T-cell (primary cell): Measurements from ENCODE around the gene FOXM1. TPM values are rescaled to one million over a fixed set of nuclear protein-coding genes. Genes with fewer than 3 reads are reported as not detected.

ENCODE experiments used
- ATAC-seq, 4 experiments: fragments of 200-7000 bp in 3 of 4; fragments of 150-1000 bp in 1 of 4; cut with Tn5 transposase; replicated peaks in 1 of 4; 1 replicate in 3 of 4; 2 replicates in 1 of 4; pipeline ENCODE4 v1.10.0; 2021; ENCODE audit warnings: moderate library complexity in 3 of 4, mild to moderate bottlenecking in 2 of 4, moderate number of reproducible peaks in 1 of 4
- CTCF ChIA-PET, 2 donors: fragments of 300-600 bp; sonication (Branson Sonifier 250); formaldehyde crosslinking; loops; one replicate each; lab custom pipeline; 2022; ENCODE audit warnings: antibody characterized with exemption in 2 of 2; lab: Charles Lee
- POLR2A ChIA-PET, 2 donors: fragments of 300-600 bp; sonication (Branson Sonifier 250); formaldehyde crosslinking; loops; one replicate each; lab custom pipeline; 2022; ENCODE audit warnings: antibody characterized with exemption in 2 of 2; lab: Charles Lee
- DNase-seq, 35 experiments: peaks; one replicate each; pipeline versions ENCODE4 v3.0.0 to v3.0.0-alpha.2; 2013 to 2023
- H3K27ac ChIP-seq: one replicate; pipeline ENCODE4 v1.5.1; 2013; ENCODE audit warnings: low read length
- H3K27me3 ChIP-seq, 2 experiments: replicated peaks in 1 of 2; 1 replicate in 1 of 2; 2 replicates in 1 of 2; pipeline versions ENCODE4 v1.6.1 to v1.7.0; 2013; ENCODE audit warnings: low read length in 1 of 2, mixed read lengths in 1 of 2; ENCODE audit not compliant: control insufficient read depth in 2 of 2, insufficient read depth in 2 of 2; ENCODE audit errors: extremely low read depth in 1 of 2
- H3K36me3 ChIP-seq, 2 donors: 1 replicate in 1 of 2; 2 replicates in 1 of 2; pipeline versions ENCODE4 v1.6.1 to v1.7.0; 2013; ENCODE audit warnings: low read length in 1 of 2; ENCODE audit not compliant: control insufficient read depth in 2 of 2, insufficient read depth in 1 of 2; ENCODE audit errors: extremely low read depth in 1 of 2
- H3K4me1 ChIP-seq, 2 experiments: 1 replicate in 1 of 2; 2 replicates in 1 of 2; pipeline versions ENCODE4 v1.6.1 to v1.7.0; 2013; ENCODE audit warnings: low read length in 2 of 2, mixed read lengths in 1 of 2; ENCODE audit not compliant: insufficient read depth in 2 of 2, control insufficient read depth in 1 of 2; ENCODE audit errors: extremely low read depth in 1 of 2
- H3K4me3 ChIP-seq, 2 donors: 1 replicate in 1 of 2; 2 replicates in 1 of 2; pipeline versions ENCODE4 v1.5.1 to v1.7.0; 2013; ENCODE audit warnings: mild to moderate bottlenecking in 2 of 2, low read length in 1 of 2, moderate library complexity in 1 of 2; ENCODE audit not compliant: control insufficient read depth in 1 of 2; ENCODE audit errors: extremely low read depth in 1 of 2
- H3K9me3 ChIP-seq: 2 replicates; pipeline ENCODE4 v1.7.0; 2013
- H3K27ac Mint-ChIP-seq, 2 donors: one replicate each; pipeline ENCODE4 v1.8.0; 2020 to 2021; ENCODE audit warnings: mild to moderate bottlenecking in 2 of 2, mixed read lengths in 2 of 2
- H3K27me3 Mint-ChIP-seq, 2 donors: one replicate each; pipeline ENCODE4 v1.8.0; 2021 to 2022; ENCODE audit warnings: mixed read lengths in 2 of 2
- H3K36me3 Mint-ChIP-seq: one replicate; pipeline ENCODE4 v1.8.0; 2021; ENCODE audit warnings: mixed read lengths
- H3K4me1 Mint-ChIP-seq, 3 donors: one replicate each; pipeline ENCODE4 v1.8.0; 2020 to 2022; ENCODE audit warnings: mixed read lengths in 3 of 3, mild to moderate bottlenecking in 1 of 3
- H3K4me3 Mint-ChIP-seq, 3 donors: one replicate each; pipeline ENCODE4 v1.8.0; 2020 to 2022; ENCODE audit warnings: mild to moderate bottlenecking in 3 of 3, mixed read lengths in 3 of 3, moderate library complexity in 3 of 3
- H3K9me3 Mint-ChIP-seq, 3 donors: one replicate each; pipeline ENCODE4 v1.8.0; 2020 to 2022; ENCODE audit warnings: mixed read lengths in 3 of 3
- WGBS: methylation state at CpG from one replicate; pipeline ENCODE4 v1.1.5; 2013; ENCODE audit warnings: missing lambda C conversion rate; ENCODE audit not compliant: insufficient coverage; 5-methylcytosine and 5-hydroxymethylcytosine counted together
- total RNA-seq, 35 experiments: library from RNA in 6 of 35; stranded (reverse) in 6 of 35; fragments of 120-200 nt in 1 of 35; gene quantifications; one replicate each; pipeline versions ENCODE4 v1.2.1 to v1.2.4 and lab custom pipeline; 2013 to 2026

Gene FOXM1
- total RNA-seq, 5 donors from 2014 or later (not counting 1 experiment from before 2014, with no cell fraction given), result 0.82 to 1.6 (median 1.1) TPM

DNA sequence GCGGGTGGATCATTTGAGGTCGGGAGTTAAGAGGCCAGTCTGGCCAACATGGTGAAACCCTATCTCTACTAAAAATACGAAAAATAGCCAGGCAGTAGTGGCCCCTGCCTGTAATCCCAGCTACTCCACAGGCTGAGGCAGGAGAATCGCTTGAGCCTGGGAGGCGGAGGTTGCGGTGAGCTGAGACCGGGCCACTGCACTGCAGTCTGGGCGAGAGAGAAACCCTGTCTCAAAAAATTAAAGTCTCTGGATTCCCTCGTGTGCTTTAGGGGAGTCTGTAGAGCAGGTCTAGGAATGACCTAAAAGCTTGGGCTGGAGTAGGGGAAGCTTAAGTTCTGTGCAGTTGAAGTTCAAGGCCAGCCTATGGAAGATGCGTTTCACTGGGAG, 13.0 kb upstream of the FOXM1 start:
- Histone ChIP-seq H3K27ac (peak overlapping the region; percentile 70), H3K36me3 (peaks cover 3 to 6% of the 10 kb centered on the region in 2 donors), H3K27me3 (no peaks in the 10 kb centered on the region), H3K4me3 (peak overlapping the region; percentile 19 to 87), H3K4me1 (peaks cover 0 to 17% of the 10 kb centered on the region in 2 experiments), H3K9me3 (no peaks in the 10 kb centered on the region)
- Mint-ChIP-seq H3K4me3 (peak overlapping the region; percentile 88 to 94 (median 93)), H3K9me3 (no peaks in the 10 kb centered on the region), H3K27me3 (no peaks in the 10 kb centered on the region), H3K36me3 (peaks cover 8% of the 10 kb centered on the region), H3K27ac (peak overlapping the region; percentile 91 to 96), H3K4me1 (peaks cover 18 to 35% (median 29%) of the 10 kb centered on the region in 3 donors)
- WGBS, result 85% methylated on average over 9 of the region's 10 CpGs
- POLR2A ChIA-PET, result interaction anchor here (0.9 to 1.1 kb wide), 4 partner anchors 9 to 15 kb away, joined by 3 to 5 read pairs (median 4); partner anchors contain the start of genes FOXM1 (in 1 of the 2) and RHNO1 (in 1 of the 2)
- DNase-seq (no peak), ATAC-seq (no peak)
- CTCF ChIA-PET, result interaction anchor here in 1 of 2 donors (0.9 to 1.0 kb wide), 2 partner anchors 9 to 12 kb away, joined by 4 to 6 read pairs; no protein-coding TSS in a partner anchor

DNA sequence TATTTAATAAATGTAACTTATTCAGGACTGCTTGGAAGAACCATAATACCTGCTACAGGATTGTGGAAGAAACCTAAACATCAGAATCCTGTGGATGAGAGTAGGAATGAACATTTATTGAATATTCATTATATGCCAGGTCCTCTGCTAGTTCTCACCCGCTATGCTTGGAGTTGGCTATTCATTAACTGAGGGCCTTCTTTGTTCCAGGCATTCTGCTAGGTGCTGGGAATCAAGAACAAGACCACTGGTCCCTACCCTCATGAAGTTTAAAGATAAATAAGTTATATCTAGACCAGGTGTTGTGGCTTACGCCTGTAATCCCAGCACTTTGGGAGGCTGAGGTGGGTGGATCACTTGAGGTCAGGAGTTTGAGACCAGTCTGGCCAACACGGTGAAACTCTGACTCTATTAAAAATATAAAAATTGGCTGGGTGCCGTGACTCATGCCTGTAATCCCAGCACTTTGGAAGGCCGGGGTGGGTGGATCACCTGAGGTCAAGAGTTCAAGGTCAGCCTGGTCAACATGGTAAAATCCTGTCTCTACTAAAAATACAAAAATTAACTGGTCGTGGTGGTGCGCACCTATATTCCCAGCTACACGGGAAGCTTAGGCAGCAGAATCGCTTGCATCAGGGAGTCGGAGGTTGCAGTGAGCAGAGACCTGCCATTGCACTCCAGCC, 9.9 kb upstream of the FOXM1 start:
- H3K4me3 Mint-ChIP-seq, result no peak overlapping the region
- ChIA-PET POLR2A (interaction anchor here in 1 of 2 donors (0.6 to 0.8 kb wide), 2 partner anchors 9 to 12 kb away, joined by 3 to 6 read pairs; no protein-coding TSS in a partner anchor), CTCF (interaction anchor here (0.6 to 1.0 kb wide), 2 partner anchors 11 to 846 kb away, joined by 3 read pairs; no protein-coding TSS in a partner anchor)
- no peak overlapping the region for H3K27ac Mint-ChIP-seq
- peaks cover 13% of the 10 kb centered on the region for H3K36me3 Mint-ChIP-seq
- no peaks in the 10 kb centered on the region for H3K27me3 Mint-ChIP-seq
- Histone ChIP-seq H3K27ac (no peak overlapping the region), H3K9me3 (no peaks in the 10 kb centered on the region), H3K27me3 (no peaks in the 10 kb centered on the region), H3K36me3 (peaks cover 6 to 7% of the 10 kb centered on the region in 2 donors), H3K4me1 (peaks cover 0 to 17% of the 10 kb centered on the region in 2 experiments), H3K4me3 (no peak overlapping the region)
- WGBS, result 98% methylated on average over 7 of the region's 10 CpGs
- ATAC-seq, result no peak
- no peaks in the 10 kb centered on the region for H3K9me3 Mint-ChIP-seq
- no peak for DNase-seq
- H3K4me1 Mint-ChIP-seq, result peaks cover 25 to 35% (median 26%) of the 10 kb centered on the region in 3 donors

DNA sequence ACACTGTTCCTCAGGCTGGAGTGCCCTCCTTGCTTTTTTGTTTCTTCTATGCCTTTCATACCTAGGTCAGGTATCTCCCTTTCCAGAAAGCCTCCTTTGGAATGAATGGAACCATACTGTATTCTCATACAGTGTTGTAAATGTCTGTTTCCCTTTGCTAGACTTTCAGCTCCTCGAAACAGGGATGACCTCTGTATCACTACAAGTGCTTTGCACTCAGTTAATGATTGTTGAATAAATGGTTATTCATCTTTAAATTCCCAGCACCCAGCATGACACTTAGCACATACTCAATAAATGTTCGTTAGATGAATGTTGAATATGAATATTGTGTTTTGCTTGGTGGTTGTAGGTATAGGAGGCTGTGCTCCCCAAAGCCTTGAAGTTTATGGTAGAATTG, 7.8 kb upstream of the FOXM1 start:
- no peaks in the 10 kb centered on the region for H3K27me3 ChIP-seq
- Mint-ChIP-seq H3K4me3 (no peak overlapping the region), H3K36me3 (peaks cover 13% of the 10 kb centered on the region), H3K27ac (peak overlapping the region; percentile 1 to 8), H3K27me3 (no peaks in the 10 kb centered on the region), H3K9me3 (no peaks in the 10 kb centered on the region), H3K4me1 (peaks cover 17 to 29% (median 19%) of the 10 kb centered on the region in 3 donors)
- DNase-seq (no peak), ATAC-seq (no peak)
- POLR2A ChIA-PET, result interaction anchor here in 1 of 2 donors (0.7 kb wide), 1 partner anchor 51 kb away, joined by 3 read pairs; no protein-coding TSS in a partner anchor
- no CpG with 5 or more reads among the region's 2 CpGs for WGBS
- H3K4me1 ChIP-seq, result peaks cover 0 to 12% of the 10 kb centered on the region in 2 experiments
- H3K27ac ChIP-seq, result no peak overlapping the region
- no peaks in the 10 kb centered on the region for H3K9me3 ChIP-seq
- peaks cover 6 to 7% of the 10 kb centered on the region in 2 donors for H3K36me3 ChIP-seq
- CTCF ChIA-PET, result interaction anchor here (0.6 to 0.7 kb wide), 5 partner anchors 9 to 1955 kb away, joined by 3 to 7 read pairs (median 6); no protein-coding TSS in a partner anchor
- no peak overlapping the region for H3K4me3 ChIP-seq

DNA sequence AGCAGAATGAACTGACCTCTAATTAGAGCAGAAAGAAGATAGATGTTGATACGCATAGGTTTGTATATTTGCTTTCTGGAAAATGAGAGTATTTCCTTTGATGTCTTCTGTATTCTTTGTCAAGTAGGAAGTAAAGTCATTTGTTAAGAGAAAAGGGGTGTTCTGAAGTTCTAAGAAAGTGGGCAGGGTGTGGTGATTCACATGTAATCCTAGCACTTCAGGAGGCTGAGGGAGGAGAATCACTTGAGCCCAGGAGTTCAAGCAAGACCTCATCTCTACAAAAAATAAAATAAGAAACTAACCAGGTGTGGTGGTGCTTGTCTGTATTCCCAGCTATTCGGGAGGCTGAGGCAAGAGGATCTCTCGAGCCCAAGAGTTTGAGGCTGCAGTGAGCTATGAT, 2.9 kb upstream of the FOXM1 start:
- Mint-ChIP-seq H3K9me3 (no peaks in the 10 kb centered on the region), H3K4me3 (peak overlapping the region in 2 of 3 donors; percentile 48 to 92), H3K36me3 (peaks cover 4% of the 10 kb centered on the region), H3K27me3 (no peaks in the 10 kb centered on the region), H3K4me1 (peaks cover 37 to 46% (median 39%) of the 10 kb centered on the region in 3 donors), H3K27ac (peak overlapping the region; percentile 43 to 61)
- ChIA-PET CTCF (interaction anchor here (0.6 to 1.2 kb wide), 4 partner anchors 10 to 88 kb away, joined by 3 to 9 read pairs (median 4); no protein-coding TSS in a partner anchor), POLR2A (no interaction called here)
- 43% methylated on average over 1 of the region's 3 CpGs for WGBS
- H3K27me3 ChIP-seq, result no peaks in the 10 kb centered on the region
- ATAC-seq (no peak), DNase-seq (no peak)
- H3K4me1 ChIP-seq, result peaks cover 5 to 42% of the 10 kb centered on the region in 2 experiments
- H3K9me3 ChIP-seq, result no peaks in the 10 kb centered on the region
- peaks cover 0 to 3% of the 10 kb centered on the region in 2 donors for H3K36me3 ChIP-seq
- no peak overlapping the region for H3K4me3 ChIP-seq
- no peak overlapping the region for H3K27ac ChIP-seq

DNA sequence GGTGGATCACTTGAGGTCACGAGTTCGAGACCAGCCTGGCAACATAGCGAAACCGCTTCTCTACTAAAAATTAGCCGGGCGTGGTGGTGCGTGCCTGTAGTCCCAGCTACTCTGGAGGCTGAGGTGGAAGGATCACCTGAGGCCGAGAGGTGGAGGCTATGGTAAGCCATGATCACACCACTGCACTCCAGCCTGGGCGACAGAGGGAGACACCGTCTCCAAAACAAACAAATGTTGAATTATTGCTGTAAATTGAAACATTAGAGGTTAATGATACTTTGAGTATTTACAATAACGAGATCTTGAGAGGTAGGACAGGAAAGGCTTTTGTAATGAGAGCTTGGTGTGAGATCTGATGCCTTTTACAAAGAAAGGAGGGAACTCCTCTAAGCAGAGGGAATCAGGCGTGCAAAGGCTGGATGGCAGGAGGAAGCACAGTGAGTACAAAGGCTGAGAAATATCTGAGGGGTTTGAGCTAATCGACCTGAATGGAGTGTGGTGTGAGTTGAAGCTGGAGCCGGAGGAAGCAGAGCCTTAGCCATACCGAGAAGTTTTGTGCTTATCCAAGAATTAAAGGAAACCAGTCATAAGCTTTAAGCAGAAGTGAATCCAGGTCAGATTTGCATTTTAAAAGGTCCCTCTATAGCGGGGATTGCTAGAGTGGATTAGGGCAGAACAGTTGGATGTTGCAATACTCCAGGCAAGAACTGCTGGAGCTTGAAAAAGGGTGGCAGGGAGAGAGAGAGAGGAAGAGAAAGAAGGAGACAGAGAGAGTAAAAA, 1.2 kb upstream of the FOXM1 start:
- WGBS, result 28% methylated on average over 10 of the region's 16 CpGs
- Histone ChIP-seq H3K4me3 (peak overlapping the region; percentile 75 to 94), H3K4me1 (peaks cover 5 to 41% of the 10 kb centered on the region in 2 experiments), H3K9me3 (no peaks in the 10 kb centered on the region), H3K36me3 (peaks cover 0 to 3% of the 10 kb centered on the region in 2 donors), H3K27ac (peak overlapping the region; percentile 90), H3K27me3 (no peaks in the 10 kb centered on the region)
- no peaks in the 10 kb centered on the region for H3K9me3 Mint-ChIP-seq
- H3K27ac Mint-ChIP-seq, result peak overlapping the region; percentile 99
- H3K4me3 Mint-ChIP-seq, result peak overlapping the region; percentile 92 to 98 (median 98)
- peaks cover 31 to 42% (median 39%) of the 10 kb centered on the region in 3 donors for H3K4me1 Mint-ChIP-seq
- POLR2A ChIA-PET, result interaction anchor here (0.7 to 1.1 kb wide), 4 partner anchors 8 to 1167 kb away, joined by 3 read pairs; no protein-coding TSS in a partner anchor
- ATAC-seq (no peak), DNase-seq (peak in 1 of 35 experiments; percentile 12)
- CTCF ChIA-PET, result interaction anchor here (0.6 to 1.3 kb wide), 4 partner anchors 10 to 207 kb away, joined by 3 to 6 read pairs (median 4); partner anchors contain the start of gene TULP3 (in 1 of the 2)
- no peaks in the 10 kb centered on the region for H3K36me3 Mint-ChIP-seq
- no peaks in the 10 kb centered on the region for H3K27me3 Mint-ChIP-seq
